IMR-90 (cell line): ENCODE measurements around the gene CAPZA1. TPM values are rescaled to one million over a fixed set of nuclear protein-coding genes. Genes with fewer than 3 reads are reported as not detected.

Experiments
- ATAC-seq: fragments of 200-7000 bp; cut with Tn5 transposase; 2 replicates; pipeline ENCODE4 v1.9.1; 2020; ENCODE audit warnings: low read depth, mild to moderate bottlenecking, moderate library complexity
- BruUV-seq: library from RNA; stranded (reverse); fragments of 400-500 nt; replicated peaks from 2 replicates; lab custom pipeline; 2021; lab: Mats Ljungman, UMichigan
- CTCF ChIA-PET: fragments of 300-600 bp; formaldehyde crosslinking; extraction: SDS; loops from one replicate; lab custom pipeline; 2021; ENCODE audit warnings: antibody characterized with exemption; lab: Yijun Ruan, JAX
- POLR2A ChIA-PET: fragments of 300-600 bp; sonication (Branson Sonifier 250); formaldehyde crosslinking; loops from one replicate; lab custom pipeline; 2022; ENCODE audit warnings: antibody characterized with exemption; ENCODE audit not compliant: unreplicated experiment; lab: Charles Lee
- DNase-seq: peaks from one replicate; pipeline ENCODE4 v3.0.0; 2013
- H2AFZ ChIP-seq: replicated peaks from 2 replicates; pipeline ENCODE3; 2013; ENCODE audit warnings: low read length, mild to moderate bottlenecking; ENCODE audit not compliant: poor library complexity
- H2AK5ac ChIP-seq: 2 replicates; pipeline ENCODE4 v1.6.1; 2013; ENCODE audit warnings: low read depth, low read length, inconsistent platforms
- H2AK9ac ChIP-seq: replicated peaks from 2 replicates; pipeline ENCODE3; 2013; ENCODE audit warnings: mild to moderate bottlenecking, low read depth, low read length, moderate library complexity; ENCODE audit not compliant: poor library complexity
- H2BK120ac ChIP-seq: 2 replicates; pipeline ENCODE4 v1.6.1; 2013; ENCODE audit warnings: low read depth, low read length, inconsistent platforms
- H2BK15ac ChIP-seq: 3 replicates; pipeline ENCODE4 v1.6.1; 2013; ENCODE audit warnings: low read depth, low read length, inconsistent platforms
- H2BK20ac ChIP-seq: 2 replicates; pipeline ENCODE4 v1.6.1; 2013; ENCODE audit warnings: low read depth, mild to moderate bottlenecking, inconsistent platforms, low read length, moderate library complexity
- H2BK5ac ChIP-seq: 2 replicates; pipeline ENCODE4 v1.6.1; 2013; ENCODE audit warnings: mild to moderate bottlenecking, low read depth, low read length, inconsistent platforms; ENCODE audit not compliant: poor library complexity, severe bottlenecking
- H3K14ac ChIP-seq: replicated peaks from 2 replicates; pipeline ENCODE4 v1.6.1; 2013; ENCODE audit warnings: low read depth, low read length, inconsistent platforms
- H3K18ac ChIP-seq: 2 replicates; pipeline ENCODE4 v1.6.1; 2013; ENCODE audit warnings: low read depth, low read length, control low read depth
- H3K23ac ChIP-seq: 2 replicates; pipeline ENCODE4 v1.6.1; 2013; ENCODE audit warnings: low read depth, low read length, inconsistent platforms
- H3K27ac ChIP-seq: 2 replicates; pipeline ENCODE4 v1.5.1; 2013; ENCODE audit warnings: mild to moderate bottlenecking, control low read depth, low read length; ENCODE audit not compliant: insufficient read depth
- H3K27me3 ChIP-seq: 2 replicates; pipeline ENCODE4 v1.6.1; 2013; ENCODE audit warnings: low read length; ENCODE audit not compliant: control insufficient read depth, insufficient read depth
- H3K36me3 ChIP-seq: 2 replicates; pipeline ENCODE4 v1.6.1; 2013; ENCODE audit warnings: low read length, mixed read lengths; ENCODE audit not compliant: control insufficient read depth, insufficient read depth
- H3K4ac ChIP-seq: 2 replicates; pipeline ENCODE4 v1.6.1; 2013; ENCODE audit warnings: low read depth, low read length, inconsistent platforms
- H3K4me1 ChIP-seq: 2 replicates; pipeline ENCODE4 v1.6.1; 2013; ENCODE audit warnings: low read length, mixed read lengths; ENCODE audit not compliant: control insufficient read depth, insufficient read depth
- H3K4me2 ChIP-seq: 2 replicates; pipeline ENCODE4 v1.6.1; 2013; ENCODE audit warnings: low read depth, mild to moderate bottlenecking, control low read depth, low read length, moderate library complexity
- H3K4me3 ChIP-seq: 2 replicates; pipeline ENCODE4 v1.5.1; 2013; ENCODE audit warnings: low read depth, mild to moderate bottlenecking, control low read depth, low read length, moderate library complexity; ENCODE audit not compliant: insufficient read depth
- H3K56ac ChIP-seq: 2 replicates; pipeline ENCODE4 v1.6.1; 2013; ENCODE audit warnings: low read length, inconsistent platforms; ENCODE audit not compliant: insufficient read depth; ENCODE audit errors: extremely low read depth
- H3K79me1 ChIP-seq, 2 experiments: 2 replicates each; pipeline ENCODE4 v1.6.1; 2013; ENCODE audit warnings: low read length in 2 of 2, inconsistent platforms in 1 of 2, low read depth in 1 of 2
- H3K9ac ChIP-seq: 2 replicates; pipeline ENCODE4 v1.6.1; 2013; ENCODE audit warnings: low read depth, low read length, control low read depth
- H3K9me1 ChIP-seq: 2 replicates; pipeline ENCODE4 v1.6.1; 2013; ENCODE audit warnings: low read length, inconsistent platforms; ENCODE audit not compliant: insufficient read depth
- H3K9me3 ChIP-seq: 2 replicates; pipeline ENCODE4 v1.6.1; 2013; ENCODE audit warnings: low read length; ENCODE audit not compliant: control insufficient read depth, insufficient read depth
- H4K20me1 ChIP-seq: 2 replicates; pipeline ENCODE4 v1.6.1; 2013; ENCODE audit warnings: low read length, inconsistent platforms; ENCODE audit not compliant: insufficient read depth
- H4K5ac ChIP-seq: 2 replicates; pipeline ENCODE4 v1.6.1; 2013; ENCODE audit warnings: mild to moderate bottlenecking, low read depth, low read length, control low read depth
- H4K8ac ChIP-seq, 2 experiments: 2 replicates each; pipeline ENCODE4 v1.6.1; 2013; ENCODE audit warnings: low read depth in 2 of 2, low read length in 2 of 2, control low read depth in 1 of 2, inconsistent platforms in 1 of 2
- H4K91ac ChIP-seq: 2 replicates; pipeline ENCODE4 v1.6.1; 2013; ENCODE audit warnings: low read depth, low read length, inconsistent platforms; ENCODE audit not compliant: insufficient read depth
- CTCF ChIP-seq: conservative IDR thresholded peaks from 2 replicates; pipeline ENCODE4 v1.5.1; 2012; ENCODE audit warnings: mild to moderate bottlenecking, low read depth, low read length, improper control_type of control experiment
- ELK1 ChIP-seq: fragments of 150-350 bp; IDR thresholded peaks from 2 replicates; pipeline ENCODE4 v1.6.1; 2016; ENCODE audit warnings: low read depth, mild to moderate bottlenecking, low read length, moderate library complexity, borderline replicate concordance
- FOS ChIP-seq: fragments of 150-350 bp; IDR thresholded peaks from 2 replicates; pipeline ENCODE4 v1.6.1; 2016; ENCODE audit warnings: low read depth, low read length
- MAZ ChIP-seq: IDR thresholded peaks from 2 replicates; pipeline ENCODE4 v1.6.1; 2012; ENCODE audit warnings: low read depth, mild to moderate bottlenecking, low read length, improper control_type of control experiment, moderate library complexity, borderline replicate concordance
- MXI1 ChIP-seq: IDR thresholded peaks from 2 replicates; pipeline ENCODE4 v1.6.1; 2012; ENCODE audit warnings: low read depth, mild to moderate bottlenecking, low read length, moderate library complexity, borderline replicate concordance
- RAD21 ChIP-seq: IDR thresholded peaks from 2 replicates; pipeline ENCODE4 v1.6.1; 2012; ENCODE audit warnings: low read length, improper control_type of control experiment
- RCOR1 ChIP-seq: IDR thresholded peaks from 2 replicates; pipeline ENCODE4 v1.6.1; 2012; ENCODE audit warnings: mild to moderate bottlenecking, low read length, improper control_type of control experiment; ENCODE audit not compliant: insufficient replicate concordance
- SMC3 ChIP-seq: fragments of 150-350 bp; IDR thresholded peaks from 2 replicates; pipeline ENCODE4 v1.6.1; 2016; ENCODE audit warnings: low read depth, mild to moderate bottlenecking, antibody characterized with exemption, low read length, moderate library complexity
- WGBS, 2 experiments: methylation state at CpG; one replicate each; pipeline versions ENCODE4 v1.1.5 to v1.1.7; 2013; ENCODE audit warnings: missing lambda C conversion rate in 2 of 2; ENCODE audit not compliant: insufficient read length in 1 of 2; ENCODE audit errors: extremely low coverage in 2 of 2; 5-methylcytosine and 5-hydroxymethylcytosine counted together
- dilution Hi-C: fragments of 300-500 bp; cut with HindIII; formaldehyde crosslinking; loops from one replicate; pipeline ENCODE4 v1.14.3; 2018; ENCODE audit warnings: low sequenced_read_pairs; ENCODE audit not compliant: unreplicated experiment
- in situ Hi-C: fragments of 300-500 bp; cut with MboI; formaldehyde crosslinking; loops from 3 replicates; pipeline ENCODE4 v1.14.3; 2019; ENCODE audit warnings: low sequenced_read_pairs, inconsistent platforms, mixed read lengths
- intact Hi-C: fragments of 100-400 bp; cut with micrococcal nuclease; formaldehyde crosslinking; loops from 2 replicates; pipeline ENCODE4 v1.10.0; 2022
- polyA plus RNA-seq, 3 experiments: library from polyadenylated mRNA; depleted of rRNA; stranded (reverse); fragments of >200 nt; gene quantifications; 2 replicates each; pipeline ENCODE4 v1.2.3, GENCODE V29; 2012; ENCODE audit warnings: low replicate concordance in 1 of 3
- total RNA-seq: library from RNA; depleted of rRNA; stranded (reverse); fragments of >200 nt; gene quantifications from 2 replicates; pipeline ENCODE4 v1.2.3, GENCODE V29; 2012

CAPZA1 gene
- total and polyA plus RNA-seq, 2 of the 4 experiments (the other 2 are of a cell fraction) = 108 to 262 TPM

- dilution Hi-C loops = no loop called here
Measured at GRCh38 chr1:112718691-112719418, 99.2 kb downstream of the CAPZA1 start.

More at GRCh38 chr1:112718691-112719418, 99.2 kb downstream of the CAPZA1 start:
- H3K4me1 ChIP-seq = peaks cover 9% of the 10 kb centered on the region
- no peak overlapping the region for H4K5ac ChIP-seq
- no peak overlapping the region; the same call in 1 of the 2 replicates for H3K4me2 ChIP-seq
- no peak overlapping the region for H3K18ac ChIP-seq
- intact Hi-C loops = loop anchor here (1.0 to 10.0 kb wide), 3 partner anchors 25 to 958 kb away; partner anchors contain the start of gene SLC16A1
- no peak overlapping the region for H3K27ac ChIP-seq
- H3K9ac ChIP-seq = no peak overlapping the region
- in situ Hi-C loops = loop anchor here (5.0 to 25.0 kb wide), 3 partner anchors 88 to 968 kb away; partner anchors contain the start of gene SLC16A1
- ChIA-PET CTCF (interaction anchor here (0.6 to 2.5 kb wide), 13 partner anchors 12 to 508 kb away, joined by 3 to 16 read pairs (median 4); no protein-coding TSS in a partner anchor), POLR2A (no interaction called here)
- H4K8ac ChIP-seq = peak overlapping the region in 1 of 2 experiments; percentile 74; a peak in 1 of 4 replicates
- ATAC-seq = peak; percentile 48
- H3K14ac ChIP-seq = peak overlapping the region; percentile 79; the same call in 1 of the 2 replicates
- H4K91ac ChIP-seq = no peak overlapping the region; the same call in 1 of the 2 replicates
- 0 out of 2 replicates have a peak overlapping the region, but pooled peaks have one; percentile 51 for H3K4ac ChIP-seq
- H2BK5ac ChIP-seq = no peak overlapping the region
- H2AK9ac ChIP-seq = peak overlapping the region; percentile 70
- H3K36me3 ChIP-seq = no peaks in the 10 kb centered on the region
- peak; percentile 58 for DNase-seq
- H3K56ac ChIP-seq = no peak overlapping the region
- peaks cover 4% of the 10 kb centered on the region for H3K9me1 ChIP-seq
- H2BK20ac ChIP-seq = no peak overlapping the region
- no peaks in the 10 kb centered on the region for H3K79me1 ChIP-seq
- peaks cover 6% of the 10 kb centered on the region; the same call in 1 of the 2 replicates for H3K27me3 ChIP-seq
- no peak overlapping the region for H3K4me3 ChIP-seq
- peak overlapping the region; percentile 95 for H2AFZ ChIP-seq
- no peaks in the 10 kb centered on the region for H3K9me3 ChIP-seq
- TF ChIP-seq RCOR1 = peak; percentile 42
- peak; percentile 75; the same call in 1 of the 2 replicates for TF ChIP-seq MAZ
- TF ChIP-seq CTCF = peak; percentile 89
- peak; percentile 93 for TF ChIP-seq SMC3
- no peak for TF ChIP-seq ELK1
- TF ChIP-seq FOS = no peak
- TF ChIP-seq MXI1 = 0 out of 2 replicates have a peak, but pooled peaks have one; percentile 19
- peak; percentile 80 for TF ChIP-seq RAD21
- H2AK5ac ChIP-seq = peak overlapping the region; percentile 26; the same call in 1 of the 2 replicates
- no peaks in the 10 kb centered on the region for H4K20me1 ChIP-seq
- H2BK120ac ChIP-seq = 0 out of 2 replicates have a peak overlapping the region, but pooled peaks have one; percentile 7
- H2BK15ac ChIP-seq = no peak overlapping the region
- H3K23ac ChIP-seq = no peak overlapping the region; the same call in 1 of the 2 replicates
- no TSS peak for BruUV-seq
- WGBS, 2 experiments = 32% methylated on average over 17 of the region's 44 CpGs; no CpG with 5 or more reads in 1 of the 2 experiments
